CD14-positive monocyte (primary cell): ENCODE results near the gene PRAC1. TPM values are rescaled to one million over a fixed set of nuclear protein-coding genes. Genes with fewer than 3 reads are reported as not detected.

Source experiments
- DNase-seq, 3 donors: peaks; one replicate each; pipeline ENCODE4 v3.0.0-alpha.2; 2011 to 2022
- H2AFZ ChIP-seq: 2 replicates; pipeline ENCODE4 v1.6.0; 2012; ENCODE audit warnings: mild to moderate bottlenecking, low read depth, low read length, inconsistent platforms; ENCODE audit not compliant: insufficient read depth, poor library complexity, severe bottlenecking
- H3K27ac ChIP-seq, 2 donors: 1 replicate in 1 of 2; 2 replicates in 1 of 2; pipeline ENCODE4 v1.5.1; 2012 to 2013; ENCODE audit warnings: low read length in 2 of 2, control low read depth in 1 of 2, inconsistent platforms in 1 of 2, low read depth in 1 of 2, mild to moderate bottlenecking in 1 of 2
- H3K27me3 ChIP-seq, 2 donors: one replicate each; pipeline versions ENCODE4 v1.6.0 to v1.6.1; 2011 to 2013; ENCODE audit warnings: low read length in 2 of 2; ENCODE audit not compliant: control insufficient read depth in 2 of 2, insufficient read depth in 2 of 2
- H3K36me3 ChIP-seq, 2 donors: replicated peaks in 1 of 2; 1 replicate in 1 of 2; 2 replicates in 1 of 2; pipeline versions ENCODE4 v1.5.1 to v1.6.1; 2012 to 2013; ENCODE audit warnings: low read length in 2 of 2, control low read depth in 1 of 2, inconsistent platforms in 1 of 2, mild to moderate bottlenecking in 1 of 2; ENCODE audit not compliant: insufficient read depth in 2 of 2, control insufficient read depth in 1 of 2
- H3K4me1 ChIP-seq, 2 donors: 1 replicate in 1 of 2; 2 replicates in 1 of 2; pipeline versions ENCODE4 v1.5.1 to v1.6.1; 2012 to 2013; ENCODE audit warnings: low read length in 2 of 2, control low read depth in 1 of 2, inconsistent platforms in 1 of 2, mild to moderate bottlenecking in 1 of 2, moderate library complexity in 1 of 2; ENCODE audit not compliant: insufficient read depth in 2 of 2, control insufficient read depth in 1 of 2
- H3K4me2 ChIP-seq: replicated peaks from 2 replicates; pipeline ENCODE3; 2012; ENCODE audit warnings: low read length, moderate library complexity, mild to moderate bottlenecking; ENCODE audit not compliant: poor library complexity, severe bottlenecking; ENCODE audit errors: extremely low read depth
- H3K4me3 ChIP-seq, 3 experiments: fragments of 200-600 bp in 1 of 3; sonication (generic) in 1 of 3; replicated peaks in 1 of 3; 1 replicate in 2 of 3; 2 replicates in 1 of 3; pipeline ENCODE4 v1.5.1; 2011 to 2013; ENCODE audit warnings: low read length in 3 of 3, mild to moderate bottlenecking in 3 of 3, control low read depth in 2 of 3, low read depth in 2 of 3, inconsistent platforms in 1 of 3, moderate library complexity in 1 of 3
- H3K79me2 ChIP-seq: 2 replicates; pipeline ENCODE4 v1.6.0; 2012; ENCODE audit warnings: mild to moderate bottlenecking, control low read depth, inconsistent platforms, low read length, moderate library complexity; ENCODE audit not compliant: insufficient read depth
- H3K9ac ChIP-seq: 2 replicates; pipeline ENCODE4 v1.6.0; 2017; ENCODE audit warnings: low read length, mild to moderate bottlenecking; ENCODE audit not compliant: insufficient read depth, poor library complexity, severe bottlenecking
- H3K9me3 ChIP-seq, 2 donors: replicated peaks in 1 of 2; 1 replicate in 1 of 2; 2 replicates in 1 of 2; pipeline versions ENCODE4 v1.5.1 to v1.6.1; 2012 to 2013; ENCODE audit warnings: low read length in 2 of 2, control low read depth in 1 of 2; ENCODE audit not compliant: control insufficient read depth in 1 of 2, insufficient read depth in 1 of 2
- H4K20me1 ChIP-seq: 2 replicates; pipeline ENCODE4 v1.6.0; 2012; ENCODE audit warnings: mild to moderate bottlenecking, low read length, control low read depth, moderate library complexity; ENCODE audit not compliant: insufficient read depth
- H3K27ac Mint-ChIP-seq, 7 donors: one replicate each; pipeline ENCODE4 v1.8.0; 2020; ENCODE audit warnings: mild to moderate bottlenecking in 7 of 7, mixed read lengths in 7 of 7, moderate library complexity in 6 of 7, inconsistent platforms in 2 of 7
- H3K27me3 Mint-ChIP-seq, 3 donors: one replicate each; pipeline ENCODE4 v1.8.0; 2021 to 2022; ENCODE audit warnings: low read depth in 3 of 3, mild to moderate bottlenecking in 3 of 3, mixed read lengths in 3 of 3, moderate library complexity in 3 of 3, inconsistent platforms in 1 of 3
- H3K36me3 Mint-ChIP-seq, 2 donors: one replicate each; pipeline ENCODE4 v1.8.0; 2020; ENCODE audit warnings: mixed read lengths in 2 of 2, inconsistent platforms in 1 of 2, mild to moderate bottlenecking in 1 of 2
- H3K4me1 Mint-ChIP-seq: one replicate; pipeline ENCODE4 v1.8.0; 2020; ENCODE audit warnings: mild to moderate bottlenecking, mixed read lengths
- H3K4me3 Mint-ChIP-seq, 2 donors: one replicate each; pipeline ENCODE4 v1.8.0; 2020; ENCODE audit warnings: mild to moderate bottlenecking in 2 of 2, mixed read lengths in 2 of 2, moderate library complexity in 1 of 2
- H3K9me3 Mint-ChIP-seq, 7 donors: one replicate each; pipeline ENCODE4 v1.8.0; 2020 to 2022; ENCODE audit warnings: mixed read lengths in 7 of 7, mild to moderate bottlenecking in 6 of 7, moderate library complexity in 6 of 7, inconsistent platforms in 2 of 7
- CTCF ChIP-seq: fragments of 200-600 bp; IDR thresholded peaks from one replicate; pipeline ENCODE4 v1.8.0; 2022; ENCODE audit warnings: antibody characterized with exemption, mild to moderate bottlenecking
- WGBS: methylation state at CpG from one replicate; pipeline ENCODE4 v1.1.5; 2013; ENCODE audit warnings: missing lambda C conversion rate; ENCODE audit not compliant: insufficient coverage; 5-methylcytosine and 5-hydroxymethylcytosine counted together
- intact Hi-C, 2 donors: fragments of 100-400 bp; cut with micrococcal nuclease; formaldehyde crosslinking; loops; one replicate each; pipeline versions ENCODE4 v1.15.0 to v1.15.1; 2023
- polyA plus RNA-seq, 3 donors: library from polyadenylated mRNA; depleted of rRNA in 1 of 3; unstranded in 2 of 3; stranded (reverse) in 1 of 3; fragments of 300-500 nt in 2 of 3; fragments of >200 nt in 1 of 3; fragmentation: Illumina TruSeq in 2 of 3; gene quantifications; 1 replicate in 2 of 3; 2 replicates in 1 of 3; pipeline ENCODE4 v1.2.3, GENCODE V29; 2012 to 2021

The PRAC1 gene
- polyA plus RNA-seq, 3 donors: not detected

- H3K4me3 ChIP-seq: no peak overlapping the region
- DNase-seq: no peak
- H2AFZ ChIP-seq: no peak overlapping the region
- Mint-ChIP-seq H3K4me1 (peaks cover 2% of the 10 kb centered on the region), H3K27ac (no peak overlapping the region), H3K4me3 (no peak overlapping the region), H3K9me3 (peaks cover 0 to 3% (median 0%) of the 10 kb centered on the region in 7 donors), H3K27me3 (peaks cover 29 to 68% (median 48%) of the 10 kb centered on the region in 3 donors), H3K36me3 (no peaks in the 10 kb centered on the region)
- no peak overlapping the region for H3K9ac ChIP-seq
- WGBS: 86% methylated on average over 2 of the region's 5 CpGs
- H3K36me3 ChIP-seq: no peaks in the 10 kb centered on the region
- H3K79me2 ChIP-seq: no peaks in the 10 kb centered on the region
- H3K9me3 ChIP-seq: no peaks in the 10 kb centered on the region
- TF ChIP-seq CTCF: no peak
- peaks cover 0 to 3% of the 10 kb centered on the region in 2 donors for H3K4me1 ChIP-seq
- H4K20me1 ChIP-seq: no peaks in the 10 kb centered on the region
- peaks cover 19 to 53% of the 10 kb centered on the region in 2 donors for H3K27me3 ChIP-seq
- no peak overlapping the region for H3K27ac ChIP-seq
- H3K4me2 ChIP-seq: no peak overlapping the region
- intact Hi-C loops: loop anchor here (2.0 to 10.0 kb wide), 4 partner anchors 108 to 355 kb away; no protein-coding TSS in a partner anchor
Measured at GRCh38 chr17:48679385-48680096, 42.8 kb downstream of the PRAC1 start.

- Histone ChIP-seq H3K27me3 (peaks cover 19 to 58% of the 10 kb centered on the region in 2 donors), H3K27ac (no peak overlapping the region), H2AFZ (peak overlapping the region; percentile 38), H3K9me3 (no peaks in the 10 kb centered on the region), H3K4me3 (no peak overlapping the region), H4K20me1 (no peaks in the 10 kb centered on the region), H3K4me2 (no peak overlapping the region), H3K36me3 (no peaks in the 10 kb centered on the region), H3K79me2 (no peaks in the 10 kb centered on the region), H3K4me1 (peaks cover 0 to 3% of the 10 kb centered on the region in 2 donors), H3K9ac (no peak overlapping the region)
- peak; percentile 98 for TF ChIP-seq CTCF
- peak; percentile 32 to 49 (median 36) for DNase-seq
- H3K27ac Mint-ChIP-seq: peak overlapping the region in 1 of 7 donors; percentile 54
- H3K4me3 Mint-ChIP-seq: peak overlapping the region in 1 of 2 donors; percentile 56
- H3K36me3 Mint-ChIP-seq: no peaks in the 10 kb centered on the region
- peaks cover 2% of the 10 kb centered on the region for H3K4me1 Mint-ChIP-seq
- 10% methylated on average over 34 of the region's 41 CpGs for WGBS
- intact Hi-C loops: loop anchor here (2.0 to 10.0 kb wide), 4 partner anchors 109 to 356 kb away; no protein-coding TSS in a partner anchor
- peaks cover 37 to 76% (median 48%) of the 10 kb centered on the region in 3 donors for H3K27me3 Mint-ChIP-seq
- peaks cover 0 to 3% (median 0%) of the 10 kb centered on the region in 7 donors for H3K9me3 Mint-ChIP-seq
Measured at GRCh38 chr17:48678141-48678971, 44.0 kb downstream of the PRAC1 start.
